GM23248 (cell line): ENCODE data around the gene HOXC10. TPM values are rescaled to one million over a fixed set of nuclear protein-coding genes. Genes with fewer than 3 reads are reported as not detected.

Source experiments
- DNase-seq: peaks from one replicate; pipeline ENCODE4 v3.0.0-alpha.2; 2015
- H2AFZ ChIP-seq: fragments of 200-600 bp; sonication (generic); 2 replicates; pipeline ENCODE4 v1.6.1; 2016; ENCODE audit warnings: antibody characterized with exemption
- H3F3A ChIP-seq: fragments of 200-600 bp; sonication (generic); 2 replicates; pipeline ENCODE4 v1.6.1; 2016; ENCODE audit warnings: mild to moderate bottlenecking, antibody characterized with exemption, mixed run types; ENCODE audit not compliant: insufficient read depth
- H3K27ac ChIP-seq: fragments of 200-600 bp; sonication (generic); 2 replicates; pipeline ENCODE4 v1.5.1; 2016; ENCODE audit warnings: mild to moderate bottlenecking
- H3K27me3 ChIP-seq: fragments of 200-600 bp; sonication (generic); replicated peaks from 2 replicates; pipeline ENCODE4 v1.6.1; 2016; ENCODE audit warnings: mild to moderate bottlenecking; ENCODE audit not compliant: insufficient read depth
- H3K36me3 ChIP-seq: fragments of 200-600 bp; sonication (generic); 2 replicates; pipeline ENCODE4 v1.6.1; 2016; ENCODE audit warnings: low read depth, mild to moderate bottlenecking
- H3K4me1 ChIP-seq: fragments of 200-600 bp; sonication (generic); 2 replicates; pipeline ENCODE4 v1.6.1; 2016; ENCODE audit warnings: mild to moderate bottlenecking; ENCODE audit not compliant: insufficient read depth
- H3K4me2 ChIP-seq: fragments of 200-600 bp; sonication (generic); one replicate; pipeline ENCODE4 v1.6.1; 2016; ENCODE audit warnings: mild to moderate bottlenecking; ENCODE audit not compliant: unreplicated experiment
- H3K4me3 ChIP-seq: fragments of 200-600 bp; sonication (generic); 2 replicates; pipeline ENCODE4 v1.5.1; 2016; ENCODE audit warnings: mild to moderate bottlenecking
- H3K79me2 ChIP-seq: fragments of 200-600 bp; sonication (generic); 2 replicates; pipeline ENCODE4 v1.6.1; 2016; ENCODE audit warnings: mild to moderate bottlenecking; ENCODE audit not compliant: insufficient read depth
- H3K9ac ChIP-seq: fragments of 200-600 bp; sonication (generic); 2 replicates; pipeline ENCODE4 v1.6.1; 2016; ENCODE audit warnings: mild to moderate bottlenecking
- H3K9me2 ChIP-seq: fragments of 200-600 bp; sonication (generic); 2 replicates; pipeline ENCODE4 v1.6.1; 2016; ENCODE audit warnings: mixed run types, mild to moderate bottlenecking, moderate library complexity; ENCODE audit not compliant: insufficient read depth
- H3K9me3 ChIP-seq: fragments of 200-600 bp; sonication (generic); one replicate; pipeline ENCODE4 v1.6.1; 2017; ENCODE audit warnings: low read depth
- H4K20me1 ChIP-seq: fragments of 200-600 bp; sonication (generic); 2 replicates; pipeline ENCODE4 v1.6.0; 2016; ENCODE audit not compliant: insufficient read depth
- EZH2 ChIP-seq: fragments of 200-600 bp; sonication (generic); IDR thresholded peaks from 2 replicates; pipeline ENCODE4 v1.6.1; 2018; ENCODE audit warnings: antibody characterized with exemption, mild to moderate bottlenecking; ENCODE audit not compliant: insufficient read depth, poor library complexity, severe bottlenecking
- EZH2phosphoT487 ChIP-seq: fragments of 200-600 bp; sonication (generic); IDR thresholded peaks from 2 replicates; pipeline ENCODE4 v1.6.1; 2018; ENCODE audit warnings: antibody characterized with exemption, moderate library complexity, mild to moderate bottlenecking, low read depth; ENCODE audit not compliant: insufficient read depth
- WGBS, 2 experiments: methylation state at CpG; one replicate each; pipeline ENCODE4 v1.1.6; 2015 to 2017; ENCODE audit warnings: low lambda C conversion rate in 2 of 2, low coverage in 1 of 2; ENCODE audit errors: missing lambda C conversion rate in 2 of 2; 5-methylcytosine and 5-hydroxymethylcytosine counted together
- in situ Hi-C: fragments of 300-500 bp; cut with MboI; formaldehyde crosslinking; loops from 2 replicates; pipeline ENCODE4 v1.15.0; 2020
- polyA plus RNA-seq: library from polyadenylated mRNA; unstranded; fragments of >200 nt; fragmentation: Nextera tagmentation; extraction: Ambion mirVana; gene quantifications from 2 replicates; pipeline ENCODE4 v1.2.1, GENCODE V29; 2016
- total RNA-seq: library from RNA; depleted of rRNA; stranded (reverse); fragments of >200 nt; shearing (Covaris generic); gene quantifications from 2 replicates; pipeline ENCODE4 v1.2.3, GENCODE V29; 2014

The HOXC10 gene
- total and polyA plus RNA-seq, 2 experiments from 2014 or later: not detected

- no peaks in the 10 kb centered on the region for H3F3A ChIP-seq
- H3K79me2 ChIP-seq: no peaks in the 10 kb centered on the region
- H3K27ac ChIP-seq: no peak overlapping the region
Measured at GRCh38 chr12:53995002-53995377, 10.0 kb downstream of the HOXC10 start.

GRCh38 chr12:53995378-53996239 is 10.7 kb downstream of the HOXC10 start:
- Histone ChIP-seq H4K20me1 (no peaks in the 10 kb centered on the region), H3K27me3 (peaks cover 42% of the 10 kb centered on the region), H3K36me3 (no peaks in the 10 kb centered on the region), H3K4me3 (peak overlapping the region; percentile 56), H3K9ac (peak overlapping the region; percentile 75), H3K9me2 (no peaks in the 10 kb centered on the region), H3K9me3 (no peaks in the 10 kb centered on the region), H2AFZ (peak overlapping the region; percentile 70), H3F3A (no peaks in the 10 kb centered on the region), H3K27ac (no peak overlapping the region), H3K79me2 (0 out of 2 replicates have a peak, but pooled peaks cover 1% of the 10 kb centered on the region), H3K4me1 (peaks cover 2% of the 10 kb centered on the region; the same call in 1 of the 2 replicates), H3K4me2 (peak overlapping the region; percentile 66)
- no peak for TF ChIP-seq EZH2phosphoT487
- TF ChIP-seq EZH2: no peak
- 25 to 40% methylated on average over 37 to 45 of the region's 48 CpGs for WGBS, 2 experiments
- in situ Hi-C loops: no loop called here
- peak; percentile 64 for DNase-seq

More at GRCh38 chr12:53995002-53995377, 10.0 kb downstream of the HOXC10 start:
- Histone ChIP-seq H3K36me3 (no peaks in the 10 kb centered on the region), H3K4me3 (peak overlapping the region; percentile 56), H3K4me1 (peaks cover 8% of the 10 kb centered on the region; the same call in 1 of the 2 replicates), H2AFZ (peak overlapping the region; percentile 70), H3K27me3 (peaks cover 48% of the 10 kb centered on the region), H4K20me1 (no peaks in the 10 kb centered on the region), H3K9me2 (no peaks in the 10 kb centered on the region), H3K9me3 (no peaks in the 10 kb centered on the region), H3K9ac (peak overlapping the region; percentile 75), H3K4me2 (peak overlapping the region; percentile 66)
- in situ Hi-C loops: no loop called here
- 0 out of 2 replicates have a peak, but pooled peaks have one; percentile 54 for TF ChIP-seq EZH2phosphoT487
- TF ChIP-seq EZH2: peak; percentile 63
- DNase-seq: peak; percentile 62
- 10% methylated on average over 17 of the region's 17 CpGs for WGBS, 2 experiments

GRCh38 chr12:53996240-53997203 is 11.6 kb downstream of the HOXC10 start:
- no peaks in the 10 kb centered on the region for H3K9me3 ChIP-seq
- H3K4me2 ChIP-seq: no peak overlapping the region
- 93% methylated on average over 29 of the region's 29 CpGs for WGBS, 2 experiments
- no peaks in the 10 kb centered on the region for H4K20me1 ChIP-seq
- peak overlapping the region; percentile 75 for H3K9ac ChIP-seq
- no peak overlapping the region for H3K27ac ChIP-seq
- in situ Hi-C loops: no loop called here
- no peaks in the 10 kb centered on the region for H3K36me3 ChIP-seq
- H3F3A ChIP-seq: no peaks in the 10 kb centered on the region
- no peak overlapping the region for H3K4me3 ChIP-seq
- H3K27me3 ChIP-seq: peaks cover 33% of the 10 kb centered on the region
- H3K4me1 ChIP-seq: peaks cover 3% of the 10 kb centered on the region; the same call in 1 of the 2 replicates
- H3K79me2 ChIP-seq: peaks cover 9% of the 10 kb centered on the region; the same call in 1 of the 2 replicates
- no peak for DNase-seq
- no peak overlapping the region for H2AFZ ChIP-seq
- H3K9me2 ChIP-seq: no peaks in the 10 kb centered on the region
- no peak for TF ChIP-seq EZH2
- TF ChIP-seq EZH2phosphoT487: no peak
